ENCODE results near the gene OPA3. TPM values are rescaled to one million over a fixed set of nuclear protein-coding genes. Genes with fewer than 3 reads are reported as not detected.

OPA3 gene
- polyA plus RNA-seq, 1 donor (not counting 4 experiments of a cell fraction or from before 2014, with no cell fraction given): 11.9 TPM

- peaks cover 51% of the 10 kb centered on the region for H3K27me3 ChIP-seq (ENCODE audit: control insufficient read depth, extremely low read depth, insufficient read depth, low read length)
Observed at GRCh38 chr19:45601115-45601514, 16.5 kb upstream of the OPA3 start.

GRCh38 chr19:45600340-45600885 is 15.8 kb upstream of the OPA3 start:
- dilution Hi-C loops (cut with MboI; ENCODE audit: extremely low pct_ligation_motif_present, low sequenced_read_pairs): no loop called here
- Histone ChIP-seq H3K9me1 (ENCODE audit: control insufficient read depth, extremely low read depth, insufficient read depth, low read length) (no peaks in the 10 kb centered on the region), H3K4me3 (ENCODE audit: control insufficient read depth in 2 of 3, extremely low read depth in 1 of 3, insufficient read depth in 2 of 3, low read depth in 1 of 3, low read length in 3 of 3) (no peak overlapping the region), H2AFZ (ENCODE audit: control insufficient read depth, low read length) (no peak overlapping the region), H3K27ac (ENCODE audit: control insufficient read depth, insufficient read depth, low read length) (no peak overlapping the region), H3K9ac (ENCODE audit: control insufficient read depth, extremely low read depth, insufficient read depth, low read length) (no peak overlapping the region), H3K27me3 (ENCODE audit: control insufficient read depth, extremely low read depth, insufficient read depth, low read length) (peaks cover 51% of the 10 kb centered on the region), H3K79me2 (ENCODE audit: control insufficient read depth, insufficient read depth, low read length) (no peaks in the 10 kb centered on the region), H3K4me2 (ENCODE audit: control insufficient read depth, extremely low read depth, insufficient read depth, low read depth, low read length) (no peak overlapping the region), H3K4me1 (ENCODE audit: control insufficient read depth, extremely low read depth, insufficient read depth, low read length) (peaks cover 7% of the 10 kb centered on the region), H3K9me3 (ENCODE audit: control insufficient read depth, low read depth, low read length) (no peaks in the 10 kb centered on the region), H4K20me1 (ENCODE audit: control insufficient read depth, extremely low read depth, insufficient read depth, low read length) (no peaks in the 10 kb centered on the region), H3K36me3 (ENCODE audit: control insufficient read depth in 2 of 2, extremely low read depth in 1 of 2, insufficient read depth in 2 of 2, low read length in 2 of 2) (no peaks in the 10 kb centered on the region)
- FAIRE-seq: no peak
- TF ChIP-seq EZH2 (IDR thresholded peaks at IDR 0.05; ENCODE audit: low read length): no peak
- TF ChIP-seq CTCF (optimal IDR thresholded peaks at IDR 0.05 in 1 of 3, IDR thresholded peaks at IDR 0.05 in 1 of 3, conservative IDR thresholded peaks at IDR 0.05 in 1 of 3; ENCODE audit: extremely low read depth in 1 of 3, insufficient read depth in 2 of 3, low read length in 3 of 3): no peak
- no peak for DNase-seq (ENCODE audit: low read depth, low spot score)

More at GRCh38 chr19:45601115-45601514, 16.5 kb upstream of the OPA3 start:
- H3K9me1 ChIP-seq (ENCODE audit: control insufficient read depth, extremely low read depth, insufficient read depth, low read length): no peaks in the 10 kb centered on the region
- H3K27ac ChIP-seq (ENCODE audit: control insufficient read depth, insufficient read depth, low read length): no peak overlapping the region
- H3K4me3 ChIP-seq (ENCODE audit: control insufficient read depth in 2 of 3, extremely low read depth in 1 of 3, insufficient read depth in 2 of 3, low read depth in 1 of 3, low read length in 3 of 3): no peak overlapping the region
- H4K20me1 ChIP-seq (ENCODE audit: control insufficient read depth, extremely low read depth, insufficient read depth, low read length): no peaks in the 10 kb centered on the region
- H3K9me3 ChIP-seq (ENCODE audit: control insufficient read depth, low read depth, low read length): no peaks in the 10 kb centered on the region
- no peaks in the 10 kb centered on the region for H3K79me2 ChIP-seq (ENCODE audit: control insufficient read depth, insufficient read depth, low read length)
- H3K4me1 ChIP-seq (ENCODE audit: control insufficient read depth, extremely low read depth, insufficient read depth, low read length): peaks cover 7% of the 10 kb centered on the region
- H3K4me2 ChIP-seq (ENCODE audit: control insufficient read depth, extremely low read depth, insufficient read depth, low read depth, low read length): peak overlapping the region; percentile 32
- no peaks in the 10 kb centered on the region for H3K36me3 ChIP-seq (ENCODE audit: control insufficient read depth in 2 of 2, extremely low read depth in 1 of 2, insufficient read depth in 2 of 2, low read length in 2 of 2)
- dilution Hi-C loops (cut with MboI; ENCODE audit: extremely low pct_ligation_motif_present, low sequenced_read_pairs): no loop called here
- H3K9ac ChIP-seq (ENCODE audit: control insufficient read depth, extremely low read depth, insufficient read depth, low read length): no peak overlapping the region
- TF ChIP-seq EZH2 (IDR thresholded peaks at IDR 0.05; ENCODE audit: low read length) (no peak), CTCF (optimal IDR thresholded peaks at IDR 0.05 in 1 of 3, IDR thresholded peaks at IDR 0.05 in 1 of 3, conservative IDR thresholded peaks at IDR 0.05 in 1 of 3; ENCODE audit: extremely low read depth in 1 of 3, insufficient read depth in 2 of 3, low read length in 3 of 3) (no peak)
- no peak overlapping the region for H2AFZ ChIP-seq (ENCODE audit: control insufficient read depth, low read length)
- FAIRE-seq (no peak), DNase-seq (ENCODE audit: low read depth, low spot score) (no peak)

Data from keratinocyte (primary cell).